HUES48 (cell line): ENCODE measurements around the gene MESD.

ENCODE experiments used
- H3K27ac ChIP-seq: one replicate; pipeline ENCODE4 v1.7.0; 2013; ENCODE audit warnings: low read depth, low read length, inconsistent platforms
- H3K27me3 ChIP-seq: 2 replicates; pipeline ENCODE4 v1.6.1; 2013; ENCODE audit warnings: mild to moderate bottlenecking, low read length; ENCODE audit not compliant: control insufficient read depth, insufficient read depth
- H3K36me3 ChIP-seq: 2 replicates; pipeline ENCODE4 v1.6.1; 2013; ENCODE audit warnings: low read length; ENCODE audit not compliant: control insufficient read depth, insufficient read depth
- H3K4me1 ChIP-seq: 2 replicates; pipeline ENCODE4 v1.6.1; 2013; ENCODE audit warnings: mild to moderate bottlenecking, low read length; ENCODE audit not compliant: control insufficient read depth, insufficient read depth
- H3K4me3 ChIP-seq: 2 replicates; pipeline ENCODE4 v1.5.1; 2013; ENCODE audit warnings: mild to moderate bottlenecking, low read depth, low read length
- H3K9ac ChIP-seq: 2 replicates; pipeline ENCODE4 v1.6.1; 2013; ENCODE audit warnings: mild to moderate bottlenecking, low read depth, low read length, moderate library complexity
- H3K9me3 ChIP-seq: 2 replicates; pipeline ENCODE4 v1.6.1; 2013; ENCODE audit warnings: low read length; ENCODE audit not compliant: control insufficient read depth, insufficient read depth

The MESD gene

DNA sequence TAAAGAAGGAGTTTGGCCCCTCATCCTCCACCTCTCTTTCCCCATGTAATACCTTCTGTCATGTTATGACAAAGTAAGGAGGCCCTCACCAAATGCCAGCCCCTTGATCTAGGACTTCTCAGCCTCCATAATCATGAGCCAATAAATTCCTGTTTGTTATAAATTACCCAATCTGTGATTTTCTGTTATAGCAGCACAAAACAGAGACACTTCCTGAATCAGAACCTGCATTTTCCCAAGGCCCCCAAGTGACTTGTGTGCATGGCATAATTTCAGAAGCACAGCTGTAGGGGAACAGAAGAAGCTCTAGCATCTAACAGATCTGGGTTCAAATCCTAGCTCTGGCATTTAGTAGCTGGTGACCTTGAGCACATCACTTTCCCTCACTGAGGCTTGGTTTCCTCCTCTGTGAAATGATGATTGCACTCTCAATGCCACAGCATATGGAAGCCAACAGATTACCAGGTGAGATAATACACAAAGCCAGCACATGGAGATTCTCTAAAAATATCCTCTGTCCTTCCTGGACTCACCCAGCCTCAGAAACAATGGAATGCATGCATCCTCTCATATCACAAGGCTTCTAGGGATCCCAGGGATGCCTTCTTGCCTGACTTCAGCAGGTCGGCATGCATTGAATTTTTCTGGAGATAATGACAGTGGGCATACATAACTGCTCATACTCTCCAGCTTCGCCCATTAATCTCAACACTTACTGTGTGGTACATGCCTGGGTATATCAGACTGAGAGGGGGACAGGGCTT is 37.4 kb upstream of the MESD start:
- H3K27me3 ChIP-seq: no peaks in the 10 kb centered on the region
- no peak overlapping the region for H3K4me3 ChIP-seq
- H3K4me1 ChIP-seq: peaks cover 17% of the 10 kb centered on the region

DNA sequence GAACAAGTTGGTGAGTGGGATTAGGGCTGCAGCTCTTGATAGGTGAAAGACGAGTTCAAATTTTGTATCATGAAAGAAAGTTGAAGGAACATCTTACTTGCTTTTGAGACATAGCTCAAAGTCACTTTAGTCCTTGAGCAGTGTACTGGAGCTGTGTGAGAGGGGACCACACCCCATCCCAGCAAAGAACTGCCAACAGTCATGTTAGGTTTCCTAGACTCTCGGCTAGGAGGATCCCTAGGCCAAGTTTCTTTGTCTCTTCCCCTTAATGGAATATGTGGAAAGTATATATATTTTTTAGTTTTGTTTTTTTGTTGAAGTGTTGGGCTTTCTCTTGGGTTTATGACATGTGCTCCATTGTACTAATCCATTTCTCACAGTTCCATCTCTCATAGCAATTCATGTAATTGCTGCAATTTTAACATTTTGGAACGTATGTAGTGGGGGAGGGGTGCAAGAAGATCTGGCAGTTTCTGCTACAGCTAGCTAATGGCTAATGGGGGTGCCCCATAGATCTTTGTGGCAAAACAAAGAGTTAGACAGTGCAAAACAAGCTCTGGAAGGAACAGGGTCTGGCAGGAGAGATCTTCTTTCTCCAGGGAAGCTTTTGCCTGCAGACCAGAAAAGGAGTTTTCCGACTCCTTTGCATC is 36.2 kb upstream of the MESD start:
- Histone ChIP-seq H3K27ac (no peak overlapping the region), H3K4me3 (no peak overlapping the region), H3K27me3 (no peaks in the 10 kb centered on the region), H3K4me1 (peaks cover 17% of the 10 kb centered on the region), H3K9ac (no peak overlapping the region), H3K36me3 (no peaks in the 10 kb centered on the region), H3K9me3 (no peaks in the 10 kb centered on the region)

More for the DNA sequence above, 37.4 kb upstream of the MESD start:
- Histone ChIP-seq H3K36me3 (no peaks in the 10 kb centered on the region), H3K27ac (no peak overlapping the region), H3K9ac (no peak overlapping the region), H3K9me3 (no peaks in the 10 kb centered on the region)

GRCh38 chr15:81024936-81025335 is 35.3 kb upstream of the MESD start:
- no peaks in the 10 kb centered on the region for H3K36me3 ChIP-seq
- no peaks in the 10 kb centered on the region for H3K9me3 ChIP-seq
- no peak overlapping the region for H3K27ac ChIP-seq
- no peak overlapping the region for H3K9ac ChIP-seq
- H3K4me1 ChIP-seq: peaks cover 17% of the 10 kb centered on the region
- no peak overlapping the region for H3K4me3 ChIP-seq
- no peaks in the 10 kb centered on the region for H3K27me3 ChIP-seq

- Histone ChIP-seq H3K4me1 (peaks cover 17% of the 10 kb centered on the region), H3K36me3 (no peaks in the 10 kb centered on the region), H3K4me3 (no peak overlapping the region), H3K9ac (no peak overlapping the region), H3K27me3 (no peaks in the 10 kb centered on the region), H3K9me3 (no peaks in the 10 kb centered on the region), H3K27ac (no peak overlapping the region)
Observed at GRCh38 chr15:81024265-81024872, 34.8 kb upstream of the MESD start.

- Histone ChIP-seq H3K4me3 (no peak overlapping the region), H3K9ac (peak overlapping the region; percentile 10; the same call in 1 of the 2 replicates)
Observed at GRCh38 chr15:81023483-81024264, 34.1 kb upstream of the MESD start.

GRCh38 chr15:81021321-81021720 is 31.7 kb upstream of the MESD start:
- no peak overlapping the region for H3K4me3 ChIP-seq
- no peak overlapping the region for H3K9ac ChIP-seq
- H3K36me3 ChIP-seq: no peaks in the 10 kb centered on the region
- no peak overlapping the region for H3K27ac ChIP-seq
- H3K27me3 ChIP-seq: no peaks in the 10 kb centered on the region
- peaks cover 13% of the 10 kb centered on the region for H3K4me1 ChIP-seq
- no peaks in the 10 kb centered on the region for H3K9me3 ChIP-seq

More at GRCh38 chr15:81023483-81024264, 34.1 kb upstream of the MESD start:
- H3K36me3 ChIP-seq: no peaks in the 10 kb centered on the region
- peaks cover 15% of the 10 kb centered on the region for H3K4me1 ChIP-seq
- peak overlapping the region; percentile 17 for H3K27ac ChIP-seq
- H3K27me3 ChIP-seq: no peaks in the 10 kb centered on the region
- H3K9me3 ChIP-seq: no peaks in the 10 kb centered on the region

- peaks cover under 1% of the 10 kb centered on the region for H3K4me1 ChIP-seq
- no peak overlapping the region for H3K27ac ChIP-seq
- no peaks in the 10 kb centered on the region for H3K9me3 ChIP-seq
- no peak overlapping the region for H3K4me3 ChIP-seq
- no peaks in the 10 kb centered on the region for H3K36me3 ChIP-seq
- H3K9ac ChIP-seq: no peak overlapping the region
- no peaks in the 10 kb centered on the region for H3K27me3 ChIP-seq
Observed at GRCh38 chr15:81018197-81018596, 28.6 kb upstream of the MESD start.

GRCh38 chr15:81016489-81017068 is 27.0 kb upstream of the MESD start:
- Histone ChIP-seq H3K27me3 (no peaks in the 10 kb centered on the region), H3K4me1 (no peaks in the 10 kb centered on the region), H3K36me3 (no peaks in the 10 kb centered on the region), H3K27ac (no peak overlapping the region), H3K9me3 (no peaks in the 10 kb centered on the region), H3K9ac (no peak overlapping the region), H3K4me3 (no peak overlapping the region)

- H3K27ac ChIP-seq: no peak overlapping the region
- H3K4me1 ChIP-seq: no peaks in the 10 kb centered on the region
- no peaks in the 10 kb centered on the region for H3K36me3 ChIP-seq
- H3K27me3 ChIP-seq: no peaks in the 10 kb centered on the region
- H3K4me3 ChIP-seq: no peak overlapping the region
- no peaks in the 10 kb centered on the region for H3K9me3 ChIP-seq
- H3K9ac ChIP-seq: no peak overlapping the region
Observed at GRCh38 chr15:81015621-81016488, 26.2 kb upstream of the MESD start.
